Measurements from ENCODE around the gene CYGB.
"Not testable (repeated sequence)": the region's sequence is repeated elsewhere in the genome, so short reads cannot be mapped to it uniquely, and the experiment has no call there.

CYGB gene

GRCh38 chr17:76519048-76519966, 18.2 kb downstream of the CYGB start:
- no peak for DNase-seq

DNA sequence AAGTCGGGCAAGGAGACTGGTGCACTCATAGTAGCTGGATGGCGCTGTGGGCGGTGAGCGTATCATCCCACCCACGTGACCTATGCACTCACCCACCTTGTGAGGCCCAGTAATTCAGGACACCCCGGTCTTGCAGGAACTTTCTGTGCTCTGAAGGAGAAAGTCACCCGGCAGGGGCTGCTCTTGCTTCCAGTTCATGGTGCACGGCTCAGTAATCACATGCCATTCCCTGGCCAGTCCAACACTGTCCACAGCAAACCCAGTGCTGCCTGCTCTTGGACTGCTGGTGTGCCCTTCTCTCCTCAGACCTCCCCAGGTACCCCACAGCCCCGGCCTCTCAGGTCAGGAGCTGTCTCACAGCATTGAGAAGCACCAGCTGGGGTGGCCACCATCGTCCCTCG, 19.9 kb downstream of the CYGB start:
- no peak for DNase-seq

GRCh38 chr17:76515274-76515949, 22.1 kb downstream of the CYGB start:
- DNase-seq, result peak; percentile 83 to 87

- not testable (repeated sequence) for DNase-seq
Observed at GRCh38 chr17:76514355-76514754, 23.2 kb downstream of the CYGB start.

DNA sequence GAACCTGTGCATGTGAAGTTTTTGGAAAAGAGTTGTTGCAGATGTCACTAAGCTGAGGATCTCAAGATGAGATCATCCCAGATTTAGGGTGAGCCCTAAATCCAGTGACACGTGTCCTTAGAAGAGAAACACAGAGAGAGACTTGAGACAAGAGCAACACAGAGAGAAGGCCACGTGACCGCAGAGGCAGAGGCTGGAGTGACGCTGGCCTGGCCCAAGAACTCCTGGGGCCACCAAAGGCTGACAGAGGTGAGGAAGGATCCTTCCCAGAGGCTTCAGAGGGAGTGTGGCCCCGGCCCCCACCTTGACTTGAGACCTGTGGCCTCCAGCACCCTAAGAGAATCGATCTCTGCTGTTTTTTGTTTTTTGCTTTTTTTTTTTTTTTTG, 24.2 kb downstream of the CYGB start:
- no peak for DNase-seq

GRCh38 chr17:76512366-76513305, 24.9 kb downstream of the CYGB start:
- no peak for DNase-seq

GRCh38 chr17:76511668-76512365, 25.7 kb downstream of the CYGB start:
- no peak for DNase-seq

- no peak for DNase-seq
Observed at GRCh38 chr17:76510831-76511244, 26.7 kb downstream of the CYGB start.

DNA sequence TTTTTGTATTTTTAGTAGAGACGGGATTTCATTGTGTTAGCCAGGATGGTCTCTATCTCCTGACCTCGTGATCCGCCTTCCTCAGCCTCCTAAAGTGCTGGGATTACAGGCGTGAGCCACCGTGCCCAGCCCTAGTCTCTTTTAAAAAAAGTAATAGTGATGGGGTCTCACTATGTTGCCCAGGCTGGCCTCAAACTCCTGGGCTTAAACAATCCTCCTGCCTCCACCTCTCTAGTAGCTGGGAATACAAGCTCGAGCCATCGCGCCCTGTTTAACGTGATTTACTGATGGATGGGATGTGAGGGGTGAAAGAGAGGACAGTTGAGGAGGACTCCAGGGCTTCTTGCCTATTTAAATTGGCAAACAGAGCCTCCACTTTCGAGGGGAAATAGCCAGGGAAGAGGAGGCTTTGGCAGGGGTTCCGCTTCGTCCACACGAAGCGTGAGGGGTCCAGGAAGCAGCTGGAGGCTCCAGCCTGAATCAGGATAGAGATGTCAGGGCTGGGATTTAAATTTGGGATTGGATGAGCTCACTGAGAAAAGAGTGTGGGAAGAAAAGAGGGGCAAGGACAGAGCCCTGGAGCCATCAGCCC, 28.9 kb downstream of the CYGB start:
- DNase-seq, result not testable (repeated sequence)

DNA sequence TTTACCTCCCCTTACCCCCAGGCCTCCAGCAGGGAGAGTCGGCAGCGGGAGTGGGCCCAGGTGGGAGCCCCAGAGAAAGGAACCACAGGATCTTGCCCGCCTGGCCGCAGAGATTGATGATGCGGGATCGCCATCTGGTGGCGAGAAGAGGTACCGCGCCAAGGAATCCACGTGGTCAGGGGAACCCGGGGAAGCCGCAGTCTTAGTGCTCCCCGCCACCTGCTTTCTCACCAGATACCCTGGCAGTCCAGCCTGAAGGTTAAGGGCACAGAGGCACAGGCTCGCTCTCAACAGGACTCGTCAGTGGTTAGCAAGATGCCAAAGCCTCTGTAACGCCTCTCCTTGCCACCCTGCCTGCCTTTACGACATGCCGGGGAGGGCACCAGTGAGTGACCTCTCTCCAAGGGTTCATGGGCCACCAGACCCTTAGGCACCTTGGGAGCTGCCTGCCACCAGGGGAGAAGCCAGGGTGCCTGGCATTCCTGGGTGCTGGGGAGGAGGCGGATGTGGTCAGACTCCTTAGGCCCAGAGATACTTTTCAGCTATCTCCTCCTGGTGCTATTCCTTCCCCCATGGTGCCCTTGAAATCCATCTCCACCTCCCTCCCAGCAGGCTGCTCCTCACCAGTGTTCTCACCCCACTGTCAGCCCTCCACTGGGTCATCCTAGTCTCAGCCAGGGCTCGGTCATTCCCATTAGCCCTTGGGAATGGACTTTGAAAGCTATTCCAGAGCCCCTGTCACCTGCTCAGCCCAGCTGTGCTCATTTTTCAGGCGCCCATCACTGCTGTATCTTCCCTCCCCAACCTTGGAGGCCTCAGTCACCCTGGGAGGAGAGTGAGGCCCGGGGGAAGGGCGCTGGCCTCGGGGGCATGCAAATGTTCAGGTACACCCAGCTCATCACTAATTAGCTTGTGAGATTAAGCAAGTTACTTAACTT, 30.8 kb downstream of the CYGB start:
- peak; percentile 92 to 93 for DNase-seq

DNA sequence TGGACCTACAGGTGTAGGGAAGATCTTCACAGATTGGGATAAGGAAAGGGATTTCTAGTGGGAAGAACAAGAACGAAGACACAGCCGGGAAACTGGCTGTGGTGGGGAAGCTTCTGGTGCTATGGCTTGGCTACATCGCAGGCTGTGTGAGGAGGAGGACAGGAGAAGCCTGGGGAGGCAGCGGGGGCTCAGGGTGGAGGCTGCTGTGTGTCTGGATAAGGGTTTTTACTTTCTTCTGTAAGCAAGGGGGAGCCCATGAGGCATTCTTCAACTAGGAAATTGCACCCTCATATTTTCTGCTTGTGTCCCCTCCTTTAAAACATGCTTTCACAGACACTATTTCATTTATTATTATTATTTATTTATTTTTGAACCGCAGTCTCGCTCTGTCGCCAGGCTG, 33.4 kb downstream of the CYGB start:
- no peak for DNase-seq

GRCh38 chr17:76502341-76503211, 34.9 kb downstream of the CYGB start:
- DNase-seq, result no peak

DNA sequence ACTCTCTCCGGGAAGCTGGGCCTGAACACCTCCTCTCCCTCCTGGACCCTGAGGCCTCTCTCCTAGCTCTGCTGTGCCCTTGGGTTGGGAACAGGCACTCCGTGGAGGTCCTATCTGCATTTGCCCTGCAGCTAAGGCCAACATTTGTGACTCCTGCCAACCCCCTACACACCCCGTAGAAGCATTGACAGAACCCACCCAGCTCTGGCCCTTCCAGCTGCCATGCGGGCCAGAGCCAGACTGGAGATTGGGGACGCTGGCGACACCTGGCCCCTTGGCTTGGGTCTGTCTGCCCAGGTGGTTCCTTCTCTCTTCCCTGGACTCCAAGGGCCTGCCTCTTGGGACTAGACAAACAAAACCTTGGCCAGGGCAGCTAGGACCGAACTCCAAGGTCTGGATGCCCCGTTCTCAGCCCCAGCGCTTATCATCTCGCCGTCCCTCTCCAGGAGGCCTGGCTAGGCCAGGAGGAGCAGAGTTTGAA, 35.6 kb downstream of the CYGB start:
- DNase-seq, result no peak

DNA sequence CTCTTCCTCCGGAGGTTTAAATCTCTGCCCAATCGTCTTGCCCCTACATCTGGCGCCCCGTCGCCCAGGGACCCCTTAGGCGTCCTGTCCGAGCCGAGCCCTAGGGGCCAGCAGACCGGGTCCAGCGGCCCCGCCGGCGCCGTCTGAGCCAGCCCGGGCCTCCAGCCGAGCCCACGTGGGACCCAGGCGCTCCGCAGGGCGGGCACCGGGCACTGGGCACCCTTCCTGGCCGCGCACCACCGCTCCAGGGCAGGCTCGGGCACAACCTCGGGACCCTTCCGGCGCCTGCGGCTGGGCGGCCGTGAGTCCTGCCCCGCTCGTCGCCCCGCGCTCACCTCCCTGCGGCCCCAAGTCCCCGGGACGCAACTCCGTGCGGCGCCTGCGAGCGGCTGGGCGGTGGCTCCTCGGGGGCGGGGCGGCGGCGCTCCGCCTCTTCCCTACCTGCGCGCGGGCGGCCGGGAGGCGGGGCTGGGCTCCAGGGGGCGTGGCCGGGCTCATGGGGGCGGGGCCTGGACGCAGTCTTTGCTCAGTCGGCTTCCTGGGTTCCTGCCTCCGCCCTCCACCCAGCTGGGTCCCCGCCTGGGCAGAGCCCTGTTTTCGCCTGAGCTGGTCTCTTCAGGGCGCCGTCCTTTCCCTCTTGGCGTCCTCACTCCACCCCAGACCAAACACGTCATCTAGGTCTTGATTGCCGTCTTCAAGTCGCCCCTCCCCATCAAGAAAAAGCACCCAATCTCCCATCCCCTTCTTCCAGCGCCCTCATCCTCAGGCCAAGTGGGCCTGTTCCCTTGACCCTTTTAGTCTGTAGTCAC, 36.3 kb downstream of the CYGB start, which contains the start of gene RHBDF2:
RHBDF2 (minus strand) TSS at position 406 of the 809 bp plus-strand sequence. CDS start 19,899 bp downstream, outside the sequence.
- peak; percentile 96 for DNase-seq

DNA sequence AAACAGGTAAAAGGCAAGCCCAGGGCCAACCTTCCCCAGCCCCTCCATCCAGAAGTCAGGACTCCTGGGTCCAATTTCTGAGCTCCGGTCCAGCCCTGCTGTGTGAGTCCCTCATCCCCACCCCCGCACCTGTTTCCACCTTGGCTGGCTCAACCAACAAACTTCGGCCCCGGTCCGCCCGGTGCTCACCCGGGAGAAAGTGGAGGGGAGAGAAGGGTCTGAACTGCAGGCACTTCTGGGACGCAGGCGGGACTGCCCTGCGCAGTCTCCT, 36.8 kb downstream of the CYGB start:
- DNase-seq, result peak in 1 of 2 experiments; percentile 28

- no peak for DNase-seq
Observed at GRCh38 chr17:76500074-76500746, 37.3 kb downstream of the CYGB start.

GRCh38 chr17:76499267-76499667, 38.2 kb downstream of the CYGB start:
- DNase-seq, result no peak

- DNase-seq, result no peak
Observed at GRCh38 chr17:76498876-76499251, 38.6 kb downstream of the CYGB start.
